Left ventricle myocardium superior (tissue), 1 donor: ENCODE data around the gene BAMBI. TPM values are rescaled to one million over a fixed set of nuclear protein-coding genes. Genes with fewer than 3 reads are reported as not detected.

Experiments
- ATAC-seq: fragments of 200-7000 bp; cut with Tn5 transposase; one replicate; pipeline ENCODE4 v1.9.1; 2020; ENCODE audit warnings: mild to moderate bottlenecking, moderate library complexity
- DNase-seq: peaks from one replicate; pipeline ENCODE4 v3.0.0-alpha.2; 2020
- intact Hi-C: fragments of 100-400 bp; cut with micrococcal nuclease; formaldehyde crosslinking; loops from one replicate; pipeline ENCODE4 v1.11.0; 2022
- total RNA-seq: library from RNA; stranded (reverse); fragmentation: NEBNext Ultra II Directional; extraction: Animal tissue kit (Norgen Biotek cat#: 25700); gene quantifications from one replicate; pipeline ENCODE4 v1.2.1, GENCODE V29; 2021
- donor health status: DM: no; HTN: yes; CAD: no; lungs with severe emphysema.

Gene BAMBI
- total RNA-seq, 1 donor from 2014 or later: 12.5 TPM

GRCh38 chr10:28691187-28691694 is 13.9 kb downstream of the BAMBI start:
- DNase-seq: no peak
- ATAC-seq: no peak
- intact Hi-C loops: no loop called here

- ATAC-seq (no peak), DNase-seq (no peak)
- intact Hi-C loops: no loop called here
Observed at GRCh38 chr10:28692050-28692449, 14.7 kb downstream of the BAMBI start.

GRCh38 chr10:28694530-28694929 is 17.2 kb downstream of the BAMBI start:
- DNase-seq: no peak
- ATAC-seq: no peak

GRCh38 chr10:28698075-28698474 is 20.8 kb downstream of the BAMBI start:
- no peak for ATAC-seq
- no peak for DNase-seq
- intact Hi-C loops: no loop called here

More at GRCh38 chr10:28694530-28694929, 17.2 kb downstream of the BAMBI start:
- intact Hi-C loops: no loop called here

- DNase-seq (no peak), ATAC-seq (no peak)
- intact Hi-C loops: no loop called here
Observed at GRCh38 chr10:28704464-28705161, 27.3 kb downstream of the BAMBI start.

- intact Hi-C loops: no loop called here
- ATAC-seq (no peak), DNase-seq (no peak)
Observed at GRCh38 chr10:28705472-28705871, 28.2 kb downstream of the BAMBI start.

GRCh38 chr10:28709001-28709710 is 31.8 kb downstream of the BAMBI start:
- ATAC-seq (no peak), DNase-seq (no peak)
- intact Hi-C loops: no loop called here

GRCh38 chr10:28710202-28710886 is 33.0 kb downstream of the BAMBI start:
- intact Hi-C loops: no loop called here
- DNase-seq: peak; percentile 47
- peak; percentile 81 for ATAC-seq

GRCh38 chr10:28711041-28711440 is 33.7 kb downstream of the BAMBI start:
- DNase-seq: no peak
- intact Hi-C loops: no loop called here
- ATAC-seq: no peak

- ATAC-seq: no peak
- DNase-seq: no peak
- intact Hi-C loops: no loop called here
Observed at GRCh38 chr10:28711776-28712175, 34.5 kb downstream of the BAMBI start.

GRCh38 chr10:28713626-28714352 is 36.5 kb downstream of the BAMBI start:
- ATAC-seq (no peak), DNase-seq (no peak)
- intact Hi-C loops: no loop called here

- intact Hi-C loops: no loop called here
- DNase-seq (no peak), ATAC-seq (peak; percentile 60)
Observed at GRCh38 chr10:28714401-28715053, 37.2 kb downstream of the BAMBI start.

GRCh38 chr10:28715246-28715645 is 37.9 kb downstream of the BAMBI start:
- ATAC-seq: no peak
- intact Hi-C loops: no loop called here
- no peak for DNase-seq

GRCh38 chr10:28715757-28716156 is 38.4 kb downstream of the BAMBI start:
- no peak for ATAC-seq
- no peak for DNase-seq
- intact Hi-C loops: no loop called here

GRCh38 chr10:28716748-28717147 is 39.4 kb downstream of the BAMBI start:
- ATAC-seq (no peak), DNase-seq (no peak)
- intact Hi-C loops: no loop called here

GRCh38 chr10:28717656-28718201 is 40.4 kb downstream of the BAMBI start:
- intact Hi-C loops: no loop called here
- no peak for ATAC-seq
- no peak for DNase-seq

- DNase-seq (no peak), ATAC-seq (no peak)
- intact Hi-C loops: no loop called here
Observed at GRCh38 chr10:28719789-28720436, 42.6 kb downstream of the BAMBI start.

- ATAC-seq (no peak), DNase-seq (no peak)
- intact Hi-C loops: no loop called here
Observed at GRCh38 chr10:28721318-28721951, 44.1 kb downstream of the BAMBI start.
